ENCODE data around the gene ATP1A4. TPM values are rescaled to one million over a fixed set of nuclear protein-coding genes. Genes with fewer than 3 reads are reported as not detected.

ATP1A4 gene
- total and polyA plus RNA-seq, 4 donors: 0.06 to 0.09 (median 0.08) TPM; not detected in 1

- ATAC-seq (ENCODE audit: insufficient read depth, low FRiP score): no peak
- Histone ChIP-seq H3K27me3 (ENCODE audit: control insufficient read depth in 3 of 3, insufficient read depth in 3 of 3, low read length in 2 of 3) (no peaks in the 10 kb centered on the region), H3K36me3 (ENCODE audit: control insufficient read depth in 4 of 4, insufficient read depth in 4 of 4, low read length in 4 of 4) (peaks cover 29 to 58% (median 48%) of the 10 kb centered on the region in 4 donors), H3K27ac (ENCODE audit: low read depth in 1 of 2, low read length in 1 of 2) (no peak overlapping the region), H3K9ac (ENCODE audit: insufficient read depth in 1 of 2, low read length in 2 of 2) (no peak overlapping the region), H3K9me3 (ENCODE audit: control insufficient read depth in 4 of 4, insufficient read depth in 3 of 4, low read length in 3 of 4) (peaks cover 0 to 3% (median 0%) of the 10 kb centered on the region in 4 donors), H3K4me1 (ENCODE audit: control insufficient read depth in 5 of 5, insufficient read depth in 5 of 5, low read length in 5 of 5) (peaks cover 12 to 38% (median 29%) of the 10 kb centered on the region in 5 donors), H3K4me3 (no peak overlapping the region)
- WGBS, 2 donors: 84 to 86% methylated on average over 10 of the region's 10 CpGs
- no peak for TF ChIP-seq CTCF (IDR thresholded peaks at IDR 0.05; ENCODE audit: control extremely low read depth, extremely low read depth)
- DNase-seq: peak in 1 of 3 donors; percentile 31
Observed at GRCh38 chr1:160211046-160211790, 59.8 kb downstream of the ATP1A4 start.

- H3K4me3 ChIP-seq: no peak overlapping the region
- peaks cover 4 to 33% (median 12%) of the 10 kb centered on the region in 5 donors for H3K4me1 ChIP-seq (ENCODE audit: control insufficient read depth in 5 of 5, insufficient read depth in 5 of 5, low read length in 5 of 5)
- no peak overlapping the region for H3K27ac ChIP-seq (ENCODE audit: low read depth in 1 of 2, low read length in 1 of 2)
- no peaks in the 10 kb centered on the region for H3K27me3 ChIP-seq (ENCODE audit: control insufficient read depth in 3 of 3, insufficient read depth in 3 of 3, low read length in 2 of 3)
- WGBS, 2 donors: 78 to 96% methylated on average over 3 of the region's 3 CpGs
- H3K9me3 ChIP-seq (ENCODE audit: control insufficient read depth in 4 of 4, insufficient read depth in 3 of 4, low read length in 3 of 4): peaks cover 0 to 3% (median 0%) of the 10 kb centered on the region in 4 donors
- ATAC-seq (ENCODE audit: insufficient read depth, low FRiP score): no peak
- TF ChIP-seq CTCF (IDR thresholded peaks at IDR 0.05; ENCODE audit: control extremely low read depth, extremely low read depth): no peak
- H3K36me3 ChIP-seq (ENCODE audit: control insufficient read depth in 4 of 4, insufficient read depth in 4 of 4, low read length in 4 of 4): peaks cover 42 to 71% (median 61%) of the 10 kb centered on the region in 4 donors
- DNase-seq: no peak
- H3K9ac ChIP-seq (ENCODE audit: insufficient read depth in 1 of 2, low read length in 2 of 2): no peak overlapping the region
Observed at GRCh38 chr1:160214481-160215140, 63.2 kb downstream of the ATP1A4 start.

GRCh38 chr1:160216301-160216700 lies 64.9 kb downstream of the ATP1A4 start:
- Histone ChIP-seq H3K9me3 (ENCODE audit: control insufficient read depth in 4 of 4, insufficient read depth in 3 of 4, low read length in 3 of 4) (peaks cover 0 to 3% (median 0%) of the 10 kb centered on the region in 4 donors), H3K27ac (ENCODE audit: low read depth in 1 of 2, low read length in 1 of 2) (no peak overlapping the region), H3K4me3 (no peak overlapping the region), H3K36me3 (ENCODE audit: control insufficient read depth in 4 of 4, insufficient read depth in 4 of 4, low read length in 4 of 4) (peaks cover 44 to 62% (median 61%) of the 10 kb centered on the region in 4 donors), H3K9ac (ENCODE audit: insufficient read depth in 1 of 2, low read length in 2 of 2) (no peak overlapping the region), H3K4me1 (ENCODE audit: control insufficient read depth in 5 of 5, insufficient read depth in 5 of 5, low read length in 5 of 5) (peaks cover 0 to 23% (median 6%) of the 10 kb centered on the region in 5 donors), H3K27me3 (ENCODE audit: control insufficient read depth in 3 of 3, insufficient read depth in 3 of 3, low read length in 2 of 3) (no peaks in the 10 kb centered on the region)
- ATAC-seq (ENCODE audit: insufficient read depth, low FRiP score) (no peak), DNase-seq (no peak)
- TF ChIP-seq CTCF (IDR thresholded peaks at IDR 0.05; ENCODE audit: control extremely low read depth, extremely low read depth): no peak

Measured in lung (tissue), 12 donors.